IMR-90 (cell line): ENCODE results near the gene CXCL17. TPM values are rescaled to one million over a fixed set of nuclear protein-coding genes. Genes with fewer than 3 reads are reported as not detected.

ENCODE experiments used
- ATAC-seq: fragments of 200-7000 bp; cut with Tn5 transposase; 2 replicates; pipeline ENCODE4 v1.9.1; 2020; ENCODE audit warnings: low read depth, mild to moderate bottlenecking, moderate library complexity
- BruUV-seq: library from RNA; stranded (reverse); fragments of 400-500 nt; replicated peaks from 2 replicates; lab custom pipeline; 2021; lab: Mats Ljungman, UMichigan
- CTCF ChIA-PET: fragments of 300-600 bp; formaldehyde crosslinking; extraction: SDS; loops from one replicate; lab custom pipeline; 2021; ENCODE audit warnings: antibody characterized with exemption; lab: Yijun Ruan, JAX
- POLR2A ChIA-PET: fragments of 300-600 bp; sonication (Branson Sonifier 250); formaldehyde crosslinking; loops from one replicate; lab custom pipeline; 2022; ENCODE audit warnings: antibody characterized with exemption; ENCODE audit not compliant: unreplicated experiment; lab: Charles Lee
- DNase-seq: peaks from one replicate; pipeline ENCODE4 v3.0.0; 2013
- H2AFZ ChIP-seq: replicated peaks from 2 replicates; pipeline ENCODE3; 2013; ENCODE audit warnings: low read length, mild to moderate bottlenecking; ENCODE audit not compliant: poor library complexity
- H2AK5ac ChIP-seq: 2 replicates; pipeline ENCODE4 v1.6.1; 2013; ENCODE audit warnings: low read depth, low read length, inconsistent platforms
- H2AK9ac ChIP-seq: replicated peaks from 2 replicates; pipeline ENCODE3; 2013; ENCODE audit warnings: mild to moderate bottlenecking, low read depth, low read length, moderate library complexity; ENCODE audit not compliant: poor library complexity
- H2BK120ac ChIP-seq: 2 replicates; pipeline ENCODE4 v1.6.1; 2013; ENCODE audit warnings: low read depth, low read length, inconsistent platforms
- H2BK15ac ChIP-seq: 3 replicates; pipeline ENCODE4 v1.6.1; 2013; ENCODE audit warnings: low read depth, low read length, inconsistent platforms
- H2BK20ac ChIP-seq: 2 replicates; pipeline ENCODE4 v1.6.1; 2013; ENCODE audit warnings: low read depth, mild to moderate bottlenecking, inconsistent platforms, low read length, moderate library complexity
- H2BK5ac ChIP-seq: 2 replicates; pipeline ENCODE4 v1.6.1; 2013; ENCODE audit warnings: mild to moderate bottlenecking, low read depth, low read length, inconsistent platforms; ENCODE audit not compliant: poor library complexity, severe bottlenecking
- H3K14ac ChIP-seq: replicated peaks from 2 replicates; pipeline ENCODE4 v1.6.1; 2013; ENCODE audit warnings: low read depth, low read length, inconsistent platforms
- H3K18ac ChIP-seq: 2 replicates; pipeline ENCODE4 v1.6.1; 2013; ENCODE audit warnings: low read depth, low read length, control low read depth
- H3K23ac ChIP-seq: 2 replicates; pipeline ENCODE4 v1.6.1; 2013; ENCODE audit warnings: low read depth, low read length, inconsistent platforms
- H3K27ac ChIP-seq: 2 replicates; pipeline ENCODE4 v1.5.1; 2013; ENCODE audit warnings: mild to moderate bottlenecking, control low read depth, low read length; ENCODE audit not compliant: insufficient read depth
- H3K27me3 ChIP-seq: 2 replicates; pipeline ENCODE4 v1.6.1; 2013; ENCODE audit warnings: low read length; ENCODE audit not compliant: control insufficient read depth, insufficient read depth
- H3K36me3 ChIP-seq: 2 replicates; pipeline ENCODE4 v1.6.1; 2013; ENCODE audit warnings: low read length, mixed read lengths; ENCODE audit not compliant: control insufficient read depth, insufficient read depth
- H3K4ac ChIP-seq: 2 replicates; pipeline ENCODE4 v1.6.1; 2013; ENCODE audit warnings: low read depth, low read length, inconsistent platforms
- H3K4me1 ChIP-seq: 2 replicates; pipeline ENCODE4 v1.6.1; 2013; ENCODE audit warnings: low read length, mixed read lengths; ENCODE audit not compliant: control insufficient read depth, insufficient read depth
- H3K4me2 ChIP-seq: 2 replicates; pipeline ENCODE4 v1.6.1; 2013; ENCODE audit warnings: low read depth, mild to moderate bottlenecking, control low read depth, low read length, moderate library complexity
- H3K4me3 ChIP-seq: 2 replicates; pipeline ENCODE4 v1.5.1; 2013; ENCODE audit warnings: low read depth, mild to moderate bottlenecking, control low read depth, low read length, moderate library complexity; ENCODE audit not compliant: insufficient read depth
- H3K56ac ChIP-seq: 2 replicates; pipeline ENCODE4 v1.6.1; 2013; ENCODE audit warnings: low read length, inconsistent platforms; ENCODE audit not compliant: insufficient read depth; ENCODE audit errors: extremely low read depth
- H3K79me1 ChIP-seq, 2 experiments: 2 replicates each; pipeline ENCODE4 v1.6.1; 2013; ENCODE audit warnings: low read length in 2 of 2, inconsistent platforms in 1 of 2, low read depth in 1 of 2
- H3K9ac ChIP-seq: 2 replicates; pipeline ENCODE4 v1.6.1; 2013; ENCODE audit warnings: low read depth, low read length, control low read depth
- H3K9me1 ChIP-seq: 2 replicates; pipeline ENCODE4 v1.6.1; 2013; ENCODE audit warnings: low read length, inconsistent platforms; ENCODE audit not compliant: insufficient read depth
- H3K9me3 ChIP-seq: 2 replicates; pipeline ENCODE4 v1.6.1; 2013; ENCODE audit warnings: low read length; ENCODE audit not compliant: control insufficient read depth, insufficient read depth
- H4K20me1 ChIP-seq: 2 replicates; pipeline ENCODE4 v1.6.1; 2013; ENCODE audit warnings: low read length, inconsistent platforms; ENCODE audit not compliant: insufficient read depth
- H4K5ac ChIP-seq: 2 replicates; pipeline ENCODE4 v1.6.1; 2013; ENCODE audit warnings: mild to moderate bottlenecking, low read depth, low read length, control low read depth
- H4K8ac ChIP-seq, 2 experiments: 2 replicates each; pipeline ENCODE4 v1.6.1; 2013; ENCODE audit warnings: low read depth in 2 of 2, low read length in 2 of 2, control low read depth in 1 of 2, inconsistent platforms in 1 of 2
- H4K91ac ChIP-seq: 2 replicates; pipeline ENCODE4 v1.6.1; 2013; ENCODE audit warnings: low read depth, low read length, inconsistent platforms; ENCODE audit not compliant: insufficient read depth
- BHLHE40 ChIP-seq: fragments of 150-350 bp; IDR thresholded peaks from 2 replicates; pipeline ENCODE4 v1.6.1; 2016; ENCODE audit warnings: mild to moderate bottlenecking, low read depth, low read length
- CTCF ChIP-seq: conservative IDR thresholded peaks from 2 replicates; pipeline ENCODE4 v1.5.1; 2012; ENCODE audit warnings: mild to moderate bottlenecking, low read depth, low read length, improper control_type of control experiment
- MAZ ChIP-seq: IDR thresholded peaks from 2 replicates; pipeline ENCODE4 v1.6.1; 2012; ENCODE audit warnings: low read depth, mild to moderate bottlenecking, low read length, improper control_type of control experiment, moderate library complexity, borderline replicate concordance
- POLR2A ChIP-seq: IDR thresholded peaks from 2 replicates; pipeline ENCODE4 v1.6.1; 2012; ENCODE audit warnings: mild to moderate bottlenecking, low read depth, low read length
- RCOR1 ChIP-seq: IDR thresholded peaks from 2 replicates; pipeline ENCODE4 v1.6.1; 2012; ENCODE audit warnings: mild to moderate bottlenecking, low read length, improper control_type of control experiment; ENCODE audit not compliant: insufficient replicate concordance
- WGBS, 2 experiments: methylation state at CpG; one replicate each; pipeline versions ENCODE4 v1.1.5 to v1.1.7; 2013; ENCODE audit warnings: missing lambda C conversion rate in 2 of 2; ENCODE audit not compliant: insufficient read length in 1 of 2; ENCODE audit errors: extremely low coverage in 2 of 2; 5-methylcytosine and 5-hydroxymethylcytosine counted together
- dilution Hi-C: fragments of 300-500 bp; cut with HindIII; formaldehyde crosslinking; loops from one replicate; pipeline ENCODE4 v1.14.3; 2018; ENCODE audit warnings: low sequenced_read_pairs; ENCODE audit not compliant: unreplicated experiment
- in situ Hi-C: fragments of 300-500 bp; cut with MboI; formaldehyde crosslinking; loops from 3 replicates; pipeline ENCODE4 v1.14.3; 2019; ENCODE audit warnings: low sequenced_read_pairs, inconsistent platforms, mixed read lengths
- intact Hi-C: fragments of 100-400 bp; cut with micrococcal nuclease; formaldehyde crosslinking; loops from 2 replicates; pipeline ENCODE4 v1.10.0; 2022
- polyA plus RNA-seq, 3 experiments: library from polyadenylated mRNA; depleted of rRNA; stranded (reverse); fragments of >200 nt; gene quantifications; 2 replicates each; pipeline ENCODE4 v1.2.3, GENCODE V29; 2012; ENCODE audit warnings: low replicate concordance in 1 of 3
- total RNA-seq: library from RNA; depleted of rRNA; stranded (reverse); fragments of >200 nt; gene quantifications from 2 replicates; pipeline ENCODE4 v1.2.3, GENCODE V29; 2012

The CXCL17 gene
- total and polyA plus RNA-seq, 2 of the 4 experiments (the other 2 are of a cell fraction), result not detected

GRCh38 chr19:42467183-42467760 lies 24.5 kb upstream of the CXCL17 start:
- Histone ChIP-seq H3K9me1 (peaks cover 4% of the 10 kb centered on the region; the same call in 1 of the 2 replicates), H4K8ac (no peak overlapping the region)
- CTCF ChIA-PET, result interaction anchor here (0.9 to 1.0 kb wide), 2 partner anchors 17 to 95 kb away, joined by 3 to 4 read pairs; no protein-coding TSS in a partner anchor

More at GRCh38 chr19:42467183-42467760, 24.5 kb upstream of the CXCL17 start:
- Histone ChIP-seq H2AK9ac (no peak overlapping the region), H3K4ac (no peak overlapping the region), H3K36me3 (no peaks in the 10 kb centered on the region), H2BK120ac (no peak overlapping the region), H3K23ac (no peak overlapping the region), H2AFZ (no peak overlapping the region), H3K9ac (no peak overlapping the region), H3K4me3 (no peak overlapping the region), H3K79me1 (no peaks in the 10 kb centered on the region), H3K14ac (no peak overlapping the region), H3K18ac (no peak overlapping the region), H2BK20ac (no peak overlapping the region), H2BK5ac (no peak overlapping the region), H3K4me2 (no peak overlapping the region), H3K9me3 (no peaks in the 10 kb centered on the region), H4K5ac (no peak overlapping the region), H3K4me1 (peaks cover 6% of the 10 kb centered on the region; the same call in 1 of the 2 replicates), H2AK5ac (no peak overlapping the region), H4K20me1 (no peaks in the 10 kb centered on the region), H3K56ac (no peak overlapping the region), H3K27ac (no peak overlapping the region), H4K91ac (no peak overlapping the region), H3K27me3 (peaks cover 11% of the 10 kb centered on the region), H2BK15ac (no peak overlapping the region)
- intact Hi-C loops, result no loop called here
- dilution Hi-C loops, result no loop called here
- no TSS peak for BruUV-seq
- TF ChIP-seq CTCF (no peak), POLR2A (no peak), MAZ (no peak), RCOR1 (no peak), BHLHE40 (no peak)
- ATAC-seq (no peak), DNase-seq (no peak)
- in situ Hi-C loops, result no loop called here
- 58% methylated on average over 2 of the region's 5 CpGs; no CpG with 5 or more reads in 1 of the 2 experiments for WGBS, 2 experiments
- POLR2A ChIA-PET, result no interaction called here
